GM18951 (cell line): Measurements from ENCODE around the gene BCAM.
"Not testable (repeated sequence)": the region's sequence is repeated elsewhere in the genome, so short reads cannot be mapped to it uniquely, and the experiment has no call there.

Source experiments
- POLR2A ChIP-seq: IDR thresholded peaks from 4 replicates; pipeline ENCODE4 v1.6.1; 2011; ENCODE audit warnings: mild to moderate bottlenecking; ENCODE audit not compliant: insufficient read length, insufficient read depth; ENCODE audit errors: extremely low read depth
- in situ Hi-C: fragments of 300-500 bp; cut with MboI; formaldehyde crosslinking; loops from one replicate; pipeline ENCODE4 v1.12.0; 2022; ENCODE audit warnings: low sequenced_read_pairs, mixed read lengths, inconsistent platforms; ENCODE audit not compliant: unreplicated experiment

BCAM gene

GRCh38 chr19:44777715-44778347 is 31.1 kb upstream of the BCAM start, which contains the start of gene CBLC:
TSS of gene CBLC (plus strand) at chr19:44777890. CDS start at chr19:44777932, 42 bp downstream.
- in situ Hi-C loops = loop anchor here (10.0 kb wide), 1 partner anchor 53 kb away; no protein-coding TSS in a partner anchor
- no peak for TF ChIP-seq POLR2A

- in situ Hi-C loops = loop anchor here (10.0 kb wide), 1 partner anchor 54 kb away; no protein-coding TSS in a partner anchor
- TF ChIP-seq POLR2A = no peak
Measured at GRCh38 chr19:44779150-44779549, 29.8 kb upstream of the BCAM start.

GRCh38 chr19:44781694-44782093 is 27.2 kb upstream of the BCAM start:
- in situ Hi-C loops = not testable (repeated sequence)

GRCh38 chr19:44782729-44783128 is 26.2 kb upstream of the BCAM start:
- TF ChIP-seq POLR2A = no peak
- in situ Hi-C loops = no loop called here

- TF ChIP-seq POLR2A = no peak
- in situ Hi-C loops = no loop called here
Measured at GRCh38 chr19:44783545-44783944, 25.4 kb upstream of the BCAM start.

GRCh38 chr19:44785271-44785670 is 23.6 kb upstream of the BCAM start:
- in situ Hi-C loops = no loop called here
- TF ChIP-seq POLR2A = no peak

GRCh38 chr19:44785993-44786392 is 22.9 kb upstream of the BCAM start:
- in situ Hi-C loops = no loop called here
- TF ChIP-seq POLR2A = no peak

- TF ChIP-seq POLR2A = no peak
- in situ Hi-C loops = no loop called here
Measured at GRCh38 chr19:44788971-44789370, 19.9 kb upstream of the BCAM start.

- TF ChIP-seq POLR2A = no peak
- in situ Hi-C loops = no loop called here
Measured at GRCh38 chr19:44789943-44790483, 18.9 kb upstream of the BCAM start.

GRCh38 chr19:44792281-44792680 is 16.6 kb upstream of the BCAM start:
- in situ Hi-C loops = no loop called here
- no peak for TF ChIP-seq POLR2A

- in situ Hi-C loops = no loop called here
- TF ChIP-seq POLR2A = no peak
Measured at GRCh38 chr19:44794610-44795009, 14.3 kb upstream of the BCAM start.

GRCh38 chr19:44795398-44795987 is 13.4 kb upstream of the BCAM start:
- TF ChIP-seq POLR2A = no peak

GRCh38 chr19:44796701-44797115 is 12.2 kb upstream of the BCAM start:
- in situ Hi-C loops = no loop called here
- no peak for TF ChIP-seq POLR2A

More at GRCh38 chr19:44795398-44795987, 13.4 kb upstream of the BCAM start:
- in situ Hi-C loops = no loop called here
